H1 (cell line): ENCODE results near the gene TTC3. TPM values are rescaled to one million over a fixed set of nuclear protein-coding genes. Genes with fewer than 3 reads are reported as not detected.

Source experiments
- CTCF ChIA-PET: fragments of 300-600 bp; sonication (Branson Sonifier 250); formaldehyde crosslinking; loops from one replicate; lab custom pipeline; 2021; ENCODE audit not compliant: partially characterized antibody; lab: Charles Lee
- POLR2A ChIA-PET: fragments of 300-600 bp; sonication (Branson Sonifier 250); formaldehyde crosslinking; loops from one replicate; lab custom pipeline; 2021; ENCODE audit warnings: inconsistent platforms; ENCODE audit not compliant: partially characterized antibody; lab: Charles Lee
- DNase-seq, 2 experiments: peaks; one replicate each; pipeline versions ENCODE4 v3.0.0 to v3.0.0-alpha.2; 2010 to 2022; ENCODE audit warnings: low spot score in 2 of 2, low read depth in 1 of 2, mixed read lengths in 1 of 2
- FAIRE-seq: peaks from 2 replicates; lab custom pipeline; 2011; peaks lifted over from hg19 to GRCh38; lab: Jason Lieb, UNC
- H2AFZ ChIP-seq: 2 replicates; pipeline ENCODE4 v1.8.1; 2012; ENCODE audit warnings: low read length, inconsistent platforms
- H2AK5ac ChIP-seq: 2 replicates; pipeline ENCODE4 v1.6.1; 2013; ENCODE audit warnings: low read depth, low read length
- H2BK120ac ChIP-seq: replicated peaks from 2 replicates; pipeline ENCODE3; 2013; ENCODE audit warnings: low read depth, low read length, inconsistent platforms
- H2BK12ac ChIP-seq: 2 replicates; pipeline ENCODE4 v1.6.1; 2013; ENCODE audit warnings: low read depth, low read length
- H2BK15ac ChIP-seq: 2 replicates; pipeline ENCODE4 v1.6.1; 2013; ENCODE audit warnings: low read length
- H2BK20ac ChIP-seq: 2 replicates; pipeline ENCODE4 v1.6.1; 2013; ENCODE audit warnings: low read length
- H2BK5ac ChIP-seq: 2 replicates; pipeline ENCODE4 v1.6.1; 2013; ENCODE audit warnings: low read depth, low read length
- H3K14ac ChIP-seq: 2 replicates; pipeline ENCODE4 v1.6.1; 2013; ENCODE audit warnings: inconsistent platforms; ENCODE audit not compliant: insufficient read length
- H3K18ac ChIP-seq: 2 replicates; pipeline ENCODE4 v1.6.1; 2013; ENCODE audit warnings: low read length; ENCODE audit errors: extremely low read depth
- H3K23ac ChIP-seq: 2 replicates; pipeline ENCODE4 v1.6.1; 2013; ENCODE audit warnings: inconsistent platforms; ENCODE audit not compliant: insufficient read length
- H3K23me2 ChIP-seq: 2 replicates; pipeline ENCODE4 v1.6.1; 2013; ENCODE audit warnings: low read depth, low read length
- H3K27ac ChIP-seq: 2 replicates; pipeline ENCODE4 v1.6.1; 2011; ENCODE audit warnings: low read depth, low read length, inconsistent platforms
- H3K27me3 ChIP-seq, 4 experiments: replicated peaks in 1 of 4; 1 replicate in 1 of 4; 2 replicates in 3 of 4; pipeline versions ENCODE4 v1.6.1 to v1.8.1; 2011 to 2013; ENCODE audit warnings: low read length in 3 of 4, mild to moderate bottlenecking in 3 of 4, inconsistent platforms in 2 of 4, mixed read lengths in 2 of 4, moderate library complexity in 1 of 4; ENCODE audit not compliant: control insufficient read depth in 3 of 4, insufficient read depth in 3 of 4; ENCODE audit errors: extremely low read depth in 1 of 4
- H3K36me3 ChIP-seq, 4 experiments: 2 replicates each; pipeline versions ENCODE4 v1.6.1 to v1.8.1; 2011 to 2013; ENCODE audit warnings: mild to moderate bottlenecking in 4 of 4, low read length in 3 of 4, moderate library complexity in 2 of 4, control low read depth in 1 of 4, inconsistent platforms in 1 of 4; ENCODE audit not compliant: insufficient read depth in 4 of 4, control insufficient read depth in 2 of 4
- H3K4ac ChIP-seq: replicated peaks from 2 replicates; pipeline ENCODE3; 2013; ENCODE audit warnings: low read length, low read depth, mixed read lengths, inconsistent platforms; ENCODE audit not compliant: insufficient read length
- H3K4me1 ChIP-seq, 4 experiments: replicated peaks in 1 of 4; 1 replicate in 1 of 4; 2 replicates in 3 of 4; pipeline versions ENCODE4 v1.6.1 to v1.8.1; 2011 to 2013; ENCODE audit warnings: low read length in 3 of 4, inconsistent platforms in 2 of 4, mixed read lengths in 1 of 4; ENCODE audit not compliant: insufficient read depth in 4 of 4, control insufficient read depth in 3 of 4
- H3K4me2 ChIP-seq, 2 experiments: 2 replicates each; pipeline versions ENCODE4 v1.6.1 to v1.8.1; 2011 to 2013; ENCODE audit warnings: low read depth in 2 of 2, low read length in 2 of 2, control low read depth in 1 of 2, inconsistent platforms in 1 of 2, mild to moderate bottlenecking in 1 of 2; ENCODE audit not compliant: insufficient read depth in 1 of 2
- H3K4me3 ChIP-seq, 4 experiments: fragments of 200-600, 300-600 bp in 1 of 4; sonication (generic), shearing (Covaris generic), sonication (Bioruptor Twin) in 1 of 4; 2 replicates each; pipeline versions ENCODE4 v1.5.1 to v1.8.1; 2011 to 2016; ENCODE audit warnings: low read length in 4 of 4, low read depth in 3 of 4, control low read depth in 2 of 4, inconsistent platforms in 2 of 4, mild to moderate bottlenecking in 2 of 4, mixed read lengths in 1 of 4, moderate library complexity in 1 of 4; ENCODE audit not compliant: insufficient read depth in 2 of 4; ENCODE audit errors: extremely low read depth in 1 of 4
- H3K56ac ChIP-seq: replicated peaks from 2 replicates; pipeline ENCODE3; 2013; ENCODE audit warnings: low read depth, mild to moderate bottlenecking, mixed read lengths, low read length, inconsistent platforms; ENCODE audit not compliant: insufficient read length
- H3K79me1 ChIP-seq: 2 replicates; pipeline ENCODE4 v1.6.1; 2013; ENCODE audit warnings: low read depth, low read length, control low read depth
- H3K79me2 ChIP-seq, 2 experiments: 2 replicates each; pipeline versions ENCODE4 v1.6.1 to v1.8.1; 2012 to 2013; ENCODE audit warnings: low read length in 2 of 2, mild to moderate bottlenecking in 2 of 2, inconsistent platforms in 1 of 2; ENCODE audit not compliant: insufficient read depth in 2 of 2, control insufficient read depth in 1 of 2
- H3K9ac ChIP-seq, 4 experiments: replicated peaks in 1 of 4; 1 replicate in 1 of 4; 2 replicates in 3 of 4; pipeline versions ENCODE4 v1.6.1 to v1.8.1; 2011 to 2013; ENCODE audit warnings: low read depth in 3 of 4, low read length in 3 of 4, control low read depth in 2 of 4, mild to moderate bottlenecking in 2 of 4, moderate library complexity in 2 of 4, inconsistent platforms in 1 of 4; ENCODE audit errors: extremely low read depth in 1 of 4
- H3K9me3 ChIP-seq, 2 experiments: 2 replicates each; pipeline versions ENCODE4 v1.6.1 to v1.8.1; 2012 to 2013; ENCODE audit warnings: mild to moderate bottlenecking in 2 of 2, moderate library complexity in 2 of 2, control low read depth in 1 of 2, inconsistent platforms in 1 of 2, low read depth in 1 of 2, low read length in 1 of 2, mixed read lengths in 1 of 2; ENCODE audit not compliant: insufficient read depth in 2 of 2
- H4K20me1 ChIP-seq, 2 experiments: replicated peaks in 1 of 2; 2 replicates each; pipeline versions ENCODE3 to v1.8.1; 2011 to 2013; ENCODE audit warnings: inconsistent platforms in 2 of 2, low read length in 2 of 2, mild to moderate bottlenecking in 1 of 2; ENCODE audit not compliant: insufficient read depth in 2 of 2, control insufficient read depth in 1 of 2
- H4K5ac ChIP-seq: 2 replicates; pipeline ENCODE4 v1.6.1; 2013; ENCODE audit warnings: low read length, low read depth, mixed read lengths, inconsistent platforms; ENCODE audit not compliant: insufficient read length
- H4K8ac ChIP-seq: 2 replicates; pipeline ENCODE4 v1.8.0; 2013; ENCODE audit warnings: mild to moderate bottlenecking, moderate library complexity, low read length, inconsistent platforms; ENCODE audit not compliant: insufficient read depth; ENCODE audit errors: extremely low read depth
- H4K91ac ChIP-seq: replicated peaks from 2 replicates; pipeline ENCODE3; 2013; ENCODE audit warnings: low read length, mixed read lengths, inconsistent platforms; ENCODE audit not compliant: insufficient read length
- BACH1 ChIP-seq: IDR thresholded peaks from 2 replicates; pipeline ENCODE4 v1.6.1; 2012; ENCODE audit warnings: low read length, improper control_type of control experiment
- BCL11A ChIP-seq, 2 experiments: IDR thresholded peaks; one replicate each; pipeline ENCODE4 v1.6.1; 2011; ENCODE audit warnings: low read depth in 2 of 2, low read length in 2 of 2, mild to moderate bottlenecking in 2 of 2
- CBX8 ChIP-seq: fragments of 300-800, 300-1000 bp; sonication (generic); IDR thresholded peaks from 2 replicates; pipeline ENCODE4 v1.7.1; 2016; ENCODE audit warnings: low read depth, low read length, borderline replicate concordance
- GABPA ChIP-seq: IDR thresholded peaks from 2 replicates; pipeline ENCODE4 v1.6.1; 2011; ENCODE audit warnings: mild to moderate bottlenecking, low read length, moderate library complexity, borderline replicate concordance; ENCODE audit not compliant: insufficient read depth
- GTF2F1 ChIP-seq: IDR thresholded peaks from 2 replicates; pipeline ENCODE4 v1.6.1; 2012; ENCODE audit warnings: low read depth, low read length, improper control_type of control experiment, borderline replicate concordance
- JUN ChIP-seq: IDR thresholded peaks from 2 replicates; pipeline ENCODE4 v1.6.1; 2011; ENCODE audit warnings: low read depth, mild to moderate bottlenecking, improper control_type of control experiment, low read length
- RXRA ChIP-seq: IDR thresholded peaks from 2 replicates; pipeline ENCODE4 v1.6.1; 2011; ENCODE audit warnings: low read depth, mild to moderate bottlenecking, low read length, moderate library complexity; ENCODE audit not compliant: insufficient read depth
- SIX5 ChIP-seq: IDR thresholded peaks from 2 replicates; pipeline ENCODE4 v1.6.1; 2011; ENCODE audit warnings: mild to moderate bottlenecking, low read depth, low read length
- SP1 ChIP-seq: IDR thresholded peaks from 2 replicates; pipeline ENCODE4 v1.6.1; 2011; ENCODE audit warnings: low read depth, low read length
- SP4 ChIP-seq: IDR thresholded peaks from 2 replicates; pipeline ENCODE4 v1.6.1; 2012; ENCODE audit warnings: low read length, inconsistent platforms
- SRF ChIP-seq: IDR thresholded peaks from 2 replicates; pipeline ENCODE4 v1.6.1; 2011; ENCODE audit warnings: mild to moderate bottlenecking, low read depth, low read length, moderate library complexity
- YY1 ChIP-seq: IDR thresholded peaks from 2 replicates; pipeline ENCODE4 v1.6.1; 2011; ENCODE audit warnings: low read depth, mild to moderate bottlenecking, low read length
- WGBS, 2 experiments: shearing (Covaris generic) in 1 of 2; methylation state at CpG; one replicate each; pipeline versions ENCODE4 v1.1.6 to v1.1.7; 2013 to 2015; ENCODE audit warnings: low lambda C conversion rate in 2 of 2, mixed read lengths in 2 of 2, inconsistent platforms in 1 of 2, low coverage in 1 of 2, missing lambda C conversion rate in 1 of 2; ENCODE audit not compliant: insufficient replicate concordance in 2 of 2, insufficient coverage in 1 of 2, insufficient read length in 1 of 2; ENCODE audit errors: extremely low coverage in 1 of 2, missing lambda C conversion rate in 1 of 2; 5-methylcytosine and 5-hydroxymethylcytosine counted together
- polyA plus RNA-seq, 7 experiments: library from polyadenylated mRNA; depleted of rRNA in 3 of 7; stranded (reverse) in 5 of 7; unstranded in 2 of 7; fragments of >200 nt in 5 of 7; fragments of 200-250 nt in 2 of 7; gene quantifications; 1 replicate in 5 of 7; 2 replicates in 1 of 7; 4 replicates in 1 of 7; pipeline versions ENCODE4 v1.2.1 to v1.2.3, GENCODE V29; 2011 to 2013; ENCODE audit warnings: missing spikeins in 2 of 7, mixed read lengths in 2 of 7
- total RNA-seq: library from RNA; stranded (reverse); fragmentation: NEBNext Ultra II Directional; extraction: Animal tissue kit (Norgen Biotek cat#: 25700); gene quantifications from 2 replicates; pipeline ENCODE4 v1.2.1, GENCODE V29; 2021
- TF ChIP-seq, protein P1 (sequence below), 3 experiments: IDR thresholded peaks; 1 replicate in 2 of 3; 2 replicates in 1 of 3; pipeline versions ENCODE4 v1.5.1 to v1.6.1; 2011; ENCODE audit warnings: low read length in 3 of 3, mild to moderate bottlenecking in 3 of 3, inconsistent platforms in 2 of 3, low read depth in 1 of 3, moderate library complexity in 1 of 3; ENCODE audit not compliant: insufficient read depth in 1 of 3; ENCODE audit errors: control extremely low read depth in 1 of 3

The TTC3 gene
- total and polyA plus RNA-seq, 2 of the 8 experiments (the other 6 are each of a cell fraction or from before 2014, with no cell fraction given) = 11.0 to 36.2 TPM

DNA sequence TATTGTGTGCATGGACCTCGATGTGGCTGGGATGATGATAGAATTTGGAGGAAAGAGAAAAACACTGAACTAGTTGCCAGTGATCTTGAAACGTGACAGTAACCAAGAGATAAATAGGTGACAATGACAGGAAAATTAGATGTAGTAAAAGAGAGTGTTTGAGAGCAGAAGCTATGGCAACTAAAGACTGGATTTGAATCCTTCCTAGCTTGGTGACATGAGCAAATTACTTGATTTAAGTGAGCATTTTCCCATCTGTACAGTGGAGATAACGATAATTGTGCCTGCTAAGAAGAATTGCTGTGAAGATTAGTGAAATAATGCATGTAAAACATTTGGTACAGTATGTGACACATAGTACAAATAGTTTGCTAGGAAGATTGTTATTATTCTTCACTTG, 12.7 kb downstream of the TTC3 start:
- H2AK5ac ChIP-seq = no peak overlapping the region
- H4K20me1 ChIP-seq = no peaks in the 10 kb centered on the region
- ChIA-PET CTCF (interaction anchor here (1.0 to 2.2 kb wide), 2 partner anchors 59 to 326 kb away, joined by 3 to 6 read pairs; no protein-coding TSS in a partner anchor), POLR2A (interaction anchor here (0.6 kb wide), 1 partner anchor 118 kb away, joined by 4 read pairs; no protein-coding TSS in a partner anchor)
- no peak overlapping the region for H2BK120ac ChIP-seq
- no peak for DNase-seq
- 87% methylated on average over 3 of the region's 3 CpGs; no CpG with 5 or more reads in 1 of the 2 experiments for WGBS, 2 experiments
- FAIRE-seq = no peak
- no peaks in the 10 kb centered on the region for H3K9me3 ChIP-seq
- no peaks in the 10 kb centered on the region for H3K27me3 ChIP-seq
- no peaks in the 10 kb centered on the region for H3K36me3 ChIP-seq
- no peak overlapping the region for H3K4me2 ChIP-seq
- H3K18ac ChIP-seq = no peak overlapping the region
- H3K27ac ChIP-seq = no peak overlapping the region
- no peak overlapping the region for H3K23ac ChIP-seq
- no peaks in the 10 kb centered on the region for H3K23me2 ChIP-seq
- H2BK20ac ChIP-seq = no peak overlapping the region
- H3K4me1 ChIP-seq = no peaks in the 10 kb centered on the region
- H3K4me3 ChIP-seq = no peak overlapping the region
- H3K14ac ChIP-seq = no peak overlapping the region
- no peaks in the 10 kb centered on the region; the same call in 1 of the 2 replicates for H3K79me1 ChIP-seq
- no peak overlapping the region for H3K9ac ChIP-seq
- H2BK15ac ChIP-seq = no peak overlapping the region
- no peak overlapping the region for H2AFZ ChIP-seq
- no peak overlapping the region for H2BK12ac ChIP-seq
- no peak overlapping the region for H4K8ac ChIP-seq
- peaks cover 0 to 8% of the 10 kb centered on the region in 2 experiments; a peak in 2 of 4 replicates for H3K79me2 ChIP-seq
- no peak overlapping the region for H4K91ac ChIP-seq
- no peak overlapping the region for H3K4ac ChIP-seq
- no peak overlapping the region for H4K5ac ChIP-seq
- no peak overlapping the region for H2BK5ac ChIP-seq
- no peak overlapping the region for H3K56ac ChIP-seq
- TF ChIP-seq SP4 (no peak), YY1 (no peak), BCL11A (IDR thresholded peaks at IDR 0.05; ENCODE audit: low read depth in 2 of 2, low read length in 2 of 2) (no peak), BACH1 (no peak), SP1 (no peak), SIX5 (no peak), SRF (no peak), JUN (no peak), GABPA (no peak), CBX8 (no peak), GTF2F1 (no peak), RXRA (no peak)
- TF ChIP-seq, protein P1, sequence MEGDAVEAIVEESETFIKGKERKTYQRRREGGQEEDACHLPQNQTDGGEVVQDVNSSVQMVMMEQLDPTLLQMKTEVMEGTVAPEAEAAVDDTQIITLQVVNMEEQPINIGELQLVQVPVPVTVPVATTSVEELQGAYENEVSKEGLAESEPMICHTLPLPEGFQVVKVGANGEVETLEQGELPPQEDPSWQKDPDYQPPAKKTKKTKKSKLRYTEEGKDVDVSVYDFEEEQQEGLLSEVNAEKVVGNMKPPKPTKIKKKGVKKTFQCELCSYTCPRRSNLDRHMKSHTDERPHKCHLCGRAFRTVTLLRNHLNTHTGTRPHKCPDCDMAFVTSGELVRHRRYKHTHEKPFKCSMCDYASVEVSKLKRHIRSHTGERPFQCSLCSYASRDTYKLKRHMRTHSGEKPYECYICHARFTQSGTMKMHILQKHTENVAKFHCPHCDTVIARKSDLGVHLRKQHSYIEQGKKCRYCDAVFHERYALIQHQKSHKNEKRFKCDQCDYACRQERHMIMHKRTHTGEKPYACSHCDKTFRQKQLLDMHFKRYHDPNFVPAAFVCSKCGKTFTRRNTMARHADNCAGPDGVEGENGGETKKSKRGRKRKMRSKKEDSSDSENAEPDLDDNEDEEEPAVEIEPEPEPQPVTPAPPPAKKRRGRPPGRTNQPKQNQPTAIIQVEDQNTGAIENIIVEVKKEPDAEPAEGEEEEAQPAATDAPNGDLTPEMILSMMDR (IDR thresholded peaks at IDR 0.05; ENCODE audit: control extremely low read depth in 1 of 3, insufficient read depth in 1 of 3, low read depth in 1 of 3, low read length in 3 of 3) = no peak
